ENCODE data around the gene KRT39.

- TF ChIP-seq POLR2A (IDR thresholded peaks at IDR 0.05; ENCODE audit: low read depth, low read length) = no peak
- no peak for TF ChIP-seq TAF1 (IDR thresholded peaks at IDR 0.05; ENCODE audit: low read depth, low read length)
- no peak for TF ChIP-seq PAX5 (IDR thresholded peaks at IDR 0.05; ENCODE audit: insufficient read depth, low read length, severe bottlenecking)
Observed at GRCh38 chr17:40910441-40910841, 56.3 kb downstream of the KRT39 start.

Data from GM12891 (cell line).